ENCODE data around the gene PANK4. TPM values are rescaled to one million over a fixed set of nuclear protein-coding genes. Genes with fewer than 3 reads are reported as not detected.

The PANK4 gene
- total RNA-seq, 1 donor from 2014 or later = 50.8 TPM

- H3K36me3 Mint-ChIP-seq = peaks cover 2% of the 10 kb centered on the region
- H3K9me3 Mint-ChIP-seq = no peaks in the 10 kb centered on the region
- no peak overlapping the region for H3K4me3 Mint-ChIP-seq
- peaks cover 3% of the 10 kb centered on the region for H3K4me1 Mint-ChIP-seq
- DNase-seq (ENCODE audit: low spot score in 2 of 2, unreplicated experiment in 2 of 2) = no peak
- peaks cover under 1% of the 10 kb centered on the region for H3K27me3 Mint-ChIP-seq (ENCODE audit: low read depth)
- TF ChIP-seq CTCF (IDR thresholded peaks at IDR 0.05; ENCODE audit: unreplicated experiment) = no peak
- no peak overlapping the region for H3K27ac Mint-ChIP-seq
Observed at GRCh38 chr1:2505461-2505994, 20.9 kb downstream of the PANK4 start.

GRCh38 chr1:2504949-2505272 is 21.5 kb downstream of the PANK4 start:
- no peaks in the 10 kb centered on the region for H3K9me3 Mint-ChIP-seq
- H3K4me1 Mint-ChIP-seq = peaks cover 3% of the 10 kb centered on the region
- H3K27ac Mint-ChIP-seq = no peak overlapping the region
- H3K36me3 Mint-ChIP-seq = peaks cover 2% of the 10 kb centered on the region
- no peak overlapping the region for H3K4me3 Mint-ChIP-seq
- no peak for DNase-seq (ENCODE audit: low spot score in 2 of 2, unreplicated experiment in 2 of 2)
- peaks cover 3% of the 10 kb centered on the region for H3K27me3 Mint-ChIP-seq (ENCODE audit: low read depth)
- no peak for TF ChIP-seq CTCF (IDR thresholded peaks at IDR 0.05; ENCODE audit: unreplicated experiment)

- TF ChIP-seq CTCF (IDR thresholded peaks at IDR 0.05; ENCODE audit: unreplicated experiment) = no peak
- no peak for DNase-seq (ENCODE audit: low spot score in 2 of 2, unreplicated experiment in 2 of 2)
- Mint-ChIP-seq H3K27ac (no peak overlapping the region), H3K9me3 (no peaks in the 10 kb centered on the region), H3K4me3 (no peak overlapping the region), H3K36me3 (peaks cover 2% of the 10 kb centered on the region), H3K27me3 (ENCODE audit: low read depth) (peaks cover 3% of the 10 kb centered on the region), H3K4me1 (peaks cover 3% of the 10 kb centered on the region)
Observed at GRCh38 chr1:2504225-2504948, 22.0 kb downstream of the PANK4 start.

- Mint-ChIP-seq H3K27ac (no peak overlapping the region), H3K4me3 (no peak overlapping the region), H3K27me3 (ENCODE audit: low read depth) (peaks cover 3% of the 10 kb centered on the region), H3K36me3 (peaks cover 2% of the 10 kb centered on the region), H3K9me3 (no peaks in the 10 kb centered on the region), H3K4me1 (peaks cover 3% of the 10 kb centered on the region)
- no peak for TF ChIP-seq CTCF (IDR thresholded peaks at IDR 0.05; ENCODE audit: unreplicated experiment)
- no peak for DNase-seq (ENCODE audit: low spot score in 2 of 2, unreplicated experiment in 2 of 2)
Observed at GRCh38 chr1:2503554-2504224, 22.7 kb downstream of the PANK4 start.

- Mint-ChIP-seq H3K36me3 (no peaks in the 10 kb centered on the region), H3K27ac (no peak overlapping the region), H3K9me3 (no peaks in the 10 kb centered on the region), H3K4me3 (no peak overlapping the region), H3K27me3 (ENCODE audit: low read depth) (peaks cover 3% of the 10 kb centered on the region), H3K4me1 (peaks cover 3% of the 10 kb centered on the region)
- DNase-seq (ENCODE audit: low spot score in 2 of 2, unreplicated experiment in 2 of 2) = no peak
- no peak for TF ChIP-seq CTCF (IDR thresholded peaks at IDR 0.05; ENCODE audit: unreplicated experiment)
Observed at GRCh38 chr1:2502661-2503553, 23.5 kb downstream of the PANK4 start.

All from mesothelial cell of epicardium (in vitro differentiated cells).